K562 (cell line): Measurements from ENCODE around the gene ATG7. TPM values are rescaled to one million over a fixed set of nuclear protein-coding genes. Genes with fewer than 3 reads are reported as not detected.

Experiments
- ATAC-seq: fragments of 200-7000 bp; cut with Tn5 transposase; 3 replicates; pipeline ENCODE4 v1.9.1; 2020; ENCODE audit warnings: moderate library complexity
- BruUV-seq: library from RNA; stranded (reverse); fragments of 400-500 nt; replicated peaks from 2 replicates; lab custom pipeline; 2021; lab: Mats Ljungman, UMichigan
- CTCF ChIA-PET: fragments of 300-600 bp; formaldehyde crosslinking; extraction: SDS; loops from one replicate; lab custom pipeline; 2021; ENCODE audit warnings: low intra/inter-chr PET ratio; lab: Yijun Ruan, JAX
- POLR2A ChIA-PET: fragments of 300-600, 350-650 bp; sonication (Branson Sonifier 250); formaldehyde crosslinking; extraction: SDS; loops from one replicate; lab custom pipeline; 2021; ENCODE audit warnings: antibody characterized with exemption, inconsistent platforms; lab: Yijun Ruan, JAX
- DNase-seq, 4 experiments: peaks; one replicate each; pipeline versions ENCODE4 v3.0.0 to v3.0.0-alpha.2; 2011 to 2018; ENCODE audit warnings: low spot score in 3 of 4, mixed read lengths in 3 of 4; ENCODE audit errors: extremely low read depth in 1 of 4
- FAIRE-seq: peaks from 2 replicates; lab custom pipeline; 2011; peaks lifted over from hg19 to GRCh38; lab: Jason Lieb, UNC
- H2AFZ ChIP-seq: 2 replicates; pipeline ENCODE4 v1.6.0; 2011; ENCODE audit warnings: low read depth, low read length, control low read depth, inconsistent platforms
- H3K27ac ChIP-seq: fragments of 200-600 bp; 3 replicates; pipeline ENCODE4 v1.8.0; 2011; ENCODE audit warnings: low read depth, mild to moderate bottlenecking, control low read depth, inconsistent platforms, low read length, moderate library complexity, mixed read lengths; ENCODE audit errors: extremely low read depth
- H3K27me3 ChIP-seq, 2 experiments: fragments of 300-600 bp in 1 of 2; 2 replicates in 1 of 2; 3 replicates in 1 of 2; pipeline versions ENCODE4 v1.6.0 to v1.8.0; 2011; ENCODE audit warnings: inconsistent platforms in 2 of 2, low read length in 2 of 2, mild to moderate bottlenecking in 1 of 2, mixed read lengths in 1 of 2, moderate library complexity in 1 of 2; ENCODE audit not compliant: control insufficient read depth in 2 of 2, insufficient read depth in 2 of 2
- H3K36me3 ChIP-seq: fragments of 300-600 bp; 3 replicates; pipeline ENCODE4 v1.8.0; 2011; ENCODE audit warnings: mild to moderate bottlenecking, low read length, inconsistent platforms; ENCODE audit not compliant: control insufficient read depth, insufficient read depth
- H3K4me1 ChIP-seq, 2 experiments: fragments of 200-600 bp in 1 of 2; replicated peaks in 1 of 2; 2 replicates in 1 of 2; 3 replicates in 1 of 2; pipeline versions ENCODE4 v1.5.1 to v1.8.0; 2011; ENCODE audit warnings: inconsistent platforms in 2 of 2, low read length in 2 of 2, mild to moderate bottlenecking in 1 of 2, mixed read lengths in 1 of 2, moderate library complexity in 1 of 2; ENCODE audit not compliant: control insufficient read depth in 2 of 2, insufficient read depth in 2 of 2
- H3K4me2 ChIP-seq: 2 replicates; pipeline ENCODE4 v1.6.1; 2011; ENCODE audit warnings: low read length, control low read depth, inconsistent platforms, mixed read lengths; ENCODE audit not compliant: insufficient read depth
- H3K4me3 ChIP-seq: fragments of 200-600 bp; sonication (generic), shearing (Covaris generic); 2 replicates; pipeline ENCODE4 v1.5.1; 2016; ENCODE audit warnings: control low read depth, inconsistent platforms
- H3K79me2 ChIP-seq: fragments of 200-600 bp; 3 replicates; pipeline ENCODE4 v1.8.0; 2011; ENCODE audit warnings: low read length, inconsistent platforms; ENCODE audit not compliant: control insufficient read depth, insufficient read depth
- H3K9ac ChIP-seq, 2 experiments: 2 replicates each; pipeline versions ENCODE4 v1.6.0 to v1.6.1; 2011; ENCODE audit warnings: low read depth in 2 of 2, low read length in 2 of 2, control low read depth in 1 of 2, inconsistent platforms in 1 of 2, mild to moderate bottlenecking in 1 of 2, mixed read lengths in 1 of 2; ENCODE audit not compliant: insufficient read depth in 1 of 2
- H3K9me1 ChIP-seq: one replicate; pipeline ENCODE4 v1.6.0; 2011; ENCODE audit warnings: inconsistent platforms, mild to moderate bottlenecking, low read length, moderate library complexity; ENCODE audit not compliant: control insufficient read depth, insufficient read depth
- H3K9me3 ChIP-seq: replicated peaks from 2 replicates; pipeline ENCODE4 v1.5.1; 2011; ENCODE audit warnings: low read depth, low read length, inconsistent platforms; ENCODE audit not compliant: control insufficient read depth, insufficient read depth
- H4K20me1 ChIP-seq: replicated peaks from 2 replicates; pipeline ENCODE4 v1.6.1; 2011; ENCODE audit warnings: low read length, inconsistent platforms, mixed read lengths; ENCODE audit not compliant: control insufficient read depth, insufficient read depth
- ARID1B ChIP-seq: fragments of 450-650 bp; IDR thresholded peaks from 2 replicates; pipeline ENCODE4 v1.6.1; 2016; ENCODE audit warnings: antibody characterized with exemption, mild to moderate bottlenecking, inconsistent platforms
- ATF7 ChIP-seq: fragments of 450-650 bp; IDR thresholded peaks from 2 replicates; pipeline ENCODE4 v1.7.1; 2014; ENCODE audit warnings: mild to moderate bottlenecking, moderate library complexity
- CEBPG ChIP-seq, 3 experiments: fragments of 200-800 bp in 1 of 3; sonication (Bioruptor generic) in 1 of 3; sonication (generic) in 1 of 3; formaldehyde crosslinking in 1 of 3; IDR thresholded peaks in 2 of 3; conservative IDR thresholded peaks in 1 of 3; 2 replicates each; pipeline versions ENCODE4 v1.6.1 to v1.8.0; 2016 to 2022; ENCODE audit warnings: missing compliant biosample characterization in 2 of 3, missing genetic modification characterization in 2 of 3, mild to moderate bottlenecking in 1 of 3, missing genetic modification reagents in 1 of 3
- CTBP1 ChIP-seq: fragments of 450-650 bp; IDR thresholded peaks from 2 replicates; pipeline ENCODE4 v1.6.1; 2016; ENCODE audit warnings: borderline replicate concordance
- DACH1 ChIP-seq: fragments of 450-650 bp; IDR thresholded peaks from 2 replicates; pipeline ENCODE4 v1.6.1; 2018; ENCODE audit not compliant: partially characterized antibody
- FOXK2 ChIP-seq, 2 experiments: fragments of 450-650 bp; IDR thresholded peaks in 1 of 2; conservative IDR thresholded peaks in 1 of 2; 2 replicates each; pipeline ENCODE4 v1.6.1; 2016; ENCODE audit warnings: low read depth in 2 of 2, mild to moderate bottlenecking in 1 of 2
- MEIS2 ChIP-seq: fragments of 450-650 bp; IDR thresholded peaks from 2 replicates; pipeline ENCODE4 v1.6.1; 2014; ENCODE audit warnings: mild to moderate bottlenecking; ENCODE audit not compliant: partially characterized antibody
- NFXL1 ChIP-seq: fragments of 450-650 bp; formaldehyde crosslinking; IDR thresholded peaks from 2 replicates; pipeline ENCODE4 v1.4.0; 2021; ENCODE audit warnings: mild to moderate bottlenecking
- SIN3A ChIP-seq, 2 experiments: fragments of 150-350 bp in 1 of 2; IDR thresholded peaks; 2 replicates each; pipeline ENCODE4 v1.6.1; 2011 to 2016; ENCODE audit warnings: borderline replicate concordance in 2 of 2, low read depth in 2 of 2, low read length in 2 of 2, mild to moderate bottlenecking in 2 of 2, moderate library complexity in 2 of 2; ENCODE audit not compliant: control insufficient read depth in 1 of 2
- SMARCA4 ChIP-seq: fragments of 450-650 bp; IDR thresholded peaks from 2 replicates; pipeline ENCODE4 v1.6.1; 2016
- SMARCE1 ChIP-seq: fragments of 450-650 bp; IDR thresholded peaks from 2 replicates; pipeline ENCODE4 v1.7.1; 2016; ENCODE audit warnings: mild to moderate bottlenecking
- TAL1 ChIP-seq: fragments of 450-650 bp; IDR thresholded peaks from 2 replicates; pipeline ENCODE4 v1.6.1; 2016; ENCODE audit warnings: mild to moderate bottlenecking
- ZC3H8 ChIP-seq: fragments of 450-650 bp; IDR thresholded peaks from 2 replicates; pipeline ENCODE4 v1.6.1; 2017
- ZSCAN32 ChIP-seq: fragments of 450-650 bp; formaldehyde crosslinking; IDR thresholded peaks from 2 replicates; pipeline ENCODE4 v1.4.0; 2020; ENCODE audit warnings: mild to moderate bottlenecking, moderate library complexity
- WGBS: fragments of 100-300 bp; shearing (Covaris generic); methylation state at CpG from one replicate; pipeline ENCODE4 v1.1.6; 2016; ENCODE audit warnings: low coverage, mixed read lengths; ENCODE audit not compliant: insufficient coverage; ENCODE audit errors: missing lambda C conversion rate; 5-methylcytosine and 5-hydroxymethylcytosine counted together
- in situ Hi-C: fragments of 300-500 bp; cut with MboI; formaldehyde crosslinking; loops from 4 replicates; pipeline ENCODE4 v1.15.0; 2018; ENCODE audit warnings: inconsistent platforms, mixed read lengths
- intact Hi-C: fragments of 100-400 bp; cut with micrococcal nuclease; formaldehyde crosslinking; loops from 2 replicates; pipeline ENCODE4 v1.14.2; 2022
- polyA plus RNA-seq, 8 experiments: library from polyadenylated mRNA; depleted of rRNA in 4 of 8; stranded (reverse) in 5 of 8; unstranded in 3 of 8; fragments of >200 nt; fragmentation: Nextera tagmentation in 2 of 8; fragmentation: Illumina TruSeq in 1 of 8; extraction: Ambion mirVana in 2 of 8; extraction: Trizol in 1 of 8; gene quantifications; 2 replicates each; pipeline versions ENCODE4 v1.2.1 to v1.2.3, GENCODE V29; 2011 to 2014; ENCODE audit warnings: inconsistent platforms in 1 of 8, missing spikeins in 1 of 8
- total RNA-seq, 7 experiments: library from RNA; depleted of rRNA in 6 of 7; stranded (reverse); fragments of >200 nt in 6 of 7; fragmentation: Illumina TruSeq in 2 of 7; extraction: Trizol in 2 of 7; gene quantifications; 2 replicates each; pipeline versions ENCODE4 v1.2.1 to v1.2.3, GENCODE V29; 2011 to 2021; ENCODE audit warnings: low replicate concordance in 1 of 7
- TF ChIP-seq, protein P1 (sequence below): fragments of 450-650 bp; IDR thresholded peaks from 2 replicates; pipeline ENCODE4 v1.6.1; 2016; ENCODE audit warnings: missing biosample characterization, missing genetic modification characterization
- TF ChIP-seq, protein P2 (sequence below): sonication (generic); formaldehyde crosslinking; IDR thresholded peaks from 2 replicates; pipeline ENCODE4 v1.8.0; 2022; ENCODE audit warnings: mild to moderate bottlenecking, missing genetic modification reagents

ATG7 gene
- total and polyA plus RNA-seq, 9 of the 15 experiments (the other 6 are each of a cell fraction or from before 2014, with no cell fraction given) = 18.3 to 45.3 (median 33.6) TPM

DNA sequence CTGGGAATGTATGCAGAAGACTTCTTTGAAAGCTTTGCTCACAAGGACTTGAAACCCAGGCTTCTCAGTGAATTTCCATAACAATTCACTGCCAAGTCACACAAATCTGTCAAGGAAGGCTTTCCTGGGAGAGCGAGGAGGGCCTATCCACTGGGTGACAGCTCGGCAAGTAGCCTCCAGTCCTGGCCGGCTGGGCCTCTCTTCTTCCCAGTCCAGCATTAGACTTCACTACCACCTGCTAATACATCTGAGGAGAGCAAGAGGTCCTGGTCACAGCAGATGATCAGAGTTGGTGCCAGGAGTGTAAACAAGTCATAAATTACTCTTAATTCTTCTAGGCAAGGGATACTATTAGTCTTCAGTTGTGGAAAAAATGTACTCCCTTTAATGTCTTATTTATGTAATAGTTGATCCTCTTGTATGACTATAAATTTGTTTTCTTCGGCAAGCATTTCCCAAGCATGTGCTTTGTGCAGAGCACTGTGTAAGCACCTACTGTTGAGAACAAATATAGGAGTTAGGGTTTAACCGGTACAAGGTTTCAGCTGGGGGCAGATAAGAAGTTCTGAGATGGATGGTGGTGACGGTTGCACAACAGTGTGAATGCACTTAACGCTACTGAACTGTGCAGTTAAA lies 208.6 kb downstream of the ATG7 start:
- FAIRE-seq (peak; percentile 74), ATAC-seq (peak; percentile 93), DNase-seq (peak; percentile 35 to 69 (median 48))
- no TSS peak for BruUV-seq
- no peak overlapping the region; a peak in 1 of 4 replicates for H3K9ac ChIP-seq
- H3K9me3 ChIP-seq = no peaks in the 10 kb centered on the region
- 24% methylated on average over 7 of the region's 7 CpGs for WGBS
- H3K9me1 ChIP-seq = no peaks in the 10 kb centered on the region
- no peaks in the 10 kb centered on the region for H4K20me1 ChIP-seq
- no peaks in the 10 kb centered on the region for H3K27me3 ChIP-seq
- H3K4me2 ChIP-seq = no peak overlapping the region
- H3K27ac ChIP-seq = peak overlapping the region; percentile 56; the same call in 1 of the 3 replicates
- in situ Hi-C loops (no loop called here), intact Hi-C loops (no loop called here)
- POLR2A ChIA-PET = interaction anchor here (0.9 to 1.5 kb wide), 2 partner anchors 8 to 11 kb away, joined by 3 read pairs; no protein-coding TSS in a partner anchor
- H3K4me3 ChIP-seq = no peak overlapping the region
- H2AFZ ChIP-seq = peak overlapping the region; percentile 25; the same call in 1 of the 2 replicates
- no peaks in the 10 kb centered on the region for H3K36me3 ChIP-seq
- no peaks in the 10 kb centered on the region for H3K79me2 ChIP-seq
- CTCF ChIA-PET = no interaction called here
- H3K4me1 ChIP-seq = peaks cover 3 to 29% of the 10 kb centered on the region in 2 experiments; a peak in 4 of 5 replicates
- TF ChIP-seq CEBPG (CRISPR knock-in tag; IDR thresholded peaks at IDR 0.05) (peak; percentile 83), CEBPG (tag; conservative IDR thresholded peaks at IDR 0.05 in 1 of 2, IDR thresholded peaks at IDR 0.05 in 1 of 2) (peak; percentile 93 to 96), FOXK2 (conservative IDR thresholded peaks at IDR 0.05 in 1 of 2, IDR thresholded peaks at IDR 0.05 in 1 of 2; ENCODE audit: low read depth in 2 of 2) (0 out of 4 replicates have a peak, but pooled peaks of 1 of the 2 experiments have one; percentile 30), ZSCAN32 (CRISPR knock-in tag) (no peak), SMARCA4 (peak; percentile 68; the same call in 1 of the 2 replicates), TAL1 (peak; percentile 30; the same call in 1 of the 2 replicates), DACH1 (peak; percentile 39), CTBP1 (peak; percentile 19; the same call in 1 of the 2 replicates), MEIS2 (peak; percentile 89), ARID1B (peak; percentile 64), SIN3A (IDR thresholded peaks at IDR 0.05; ENCODE audit: borderline replicate concordance in 2 of 2, control insufficient read depth in 1 of 2, low read depth in 2 of 2, low read length in 2 of 2) (no peak), NFXL1 (CRISPR knock-in tag) (0 out of 2 replicates have a peak, but pooled peaks have one; percentile 41), ZC3H8 (no peak), SMARCE1 (peak; percentile 23; the same call in 1 of the 2 replicates), ATF7 (peak; percentile 14; the same call in 1 of the 2 replicates)
- TF ChIP-seq, protein P1, sequence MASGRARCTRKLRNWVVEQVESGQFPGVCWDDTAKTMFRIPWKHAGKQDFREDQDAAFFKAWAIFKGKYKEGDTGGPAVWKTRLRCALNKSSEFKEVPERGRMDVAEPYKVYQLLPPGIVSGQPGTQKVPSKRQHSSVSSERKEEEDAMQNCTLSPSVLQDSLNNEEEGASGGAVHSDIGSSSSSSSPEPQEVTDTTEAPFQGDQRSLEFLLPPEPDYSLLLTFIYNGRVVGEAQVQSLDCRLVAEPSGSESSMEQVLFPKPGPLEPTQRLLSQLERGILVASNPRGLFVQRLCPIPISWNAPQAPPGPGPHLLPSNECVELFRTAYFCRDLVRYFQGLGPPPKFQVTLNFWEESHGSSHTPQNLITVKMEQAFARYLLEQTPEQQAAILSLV (tag) = peak; percentile 72
- TF ChIP-seq, protein P2, sequence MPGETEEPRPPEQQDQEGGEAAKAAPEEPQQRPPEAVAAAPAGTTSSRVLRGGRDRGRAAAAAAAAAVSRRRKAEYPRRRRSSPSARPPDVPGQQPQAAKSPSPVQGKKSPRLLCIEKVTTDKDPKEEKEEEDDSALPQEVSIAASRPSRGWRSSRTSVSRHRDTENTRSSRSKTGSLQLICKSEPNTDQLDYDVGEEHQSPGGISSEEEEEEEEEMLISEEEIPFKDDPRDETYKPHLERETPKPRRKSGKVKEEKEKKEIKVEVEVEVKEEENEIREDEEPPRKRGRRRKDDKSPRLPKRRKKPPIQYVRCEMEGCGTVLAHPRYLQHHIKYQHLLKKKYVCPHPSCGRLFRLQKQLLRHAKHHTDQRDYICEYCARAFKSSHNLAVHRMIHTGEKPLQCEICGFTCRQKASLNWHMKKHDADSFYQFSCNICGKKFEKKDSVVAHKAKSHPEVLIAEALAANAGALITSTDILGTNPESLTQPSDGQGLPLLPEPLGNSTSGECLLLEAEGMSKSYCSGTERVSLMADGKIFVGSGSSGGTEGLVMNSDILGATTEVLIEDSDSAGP (CRISPR knock-in tag) = no peak
